Measurements from ENCODE around the gene UNKL. TPM values are rescaled to one million over a fixed set of nuclear protein-coding genes. Genes with fewer than 3 reads are reported as not detected.

Gene UNKL
- total RNA-seq, 2 donors from 2014 or later = 32.6 to 96.7 TPM

DNA sequence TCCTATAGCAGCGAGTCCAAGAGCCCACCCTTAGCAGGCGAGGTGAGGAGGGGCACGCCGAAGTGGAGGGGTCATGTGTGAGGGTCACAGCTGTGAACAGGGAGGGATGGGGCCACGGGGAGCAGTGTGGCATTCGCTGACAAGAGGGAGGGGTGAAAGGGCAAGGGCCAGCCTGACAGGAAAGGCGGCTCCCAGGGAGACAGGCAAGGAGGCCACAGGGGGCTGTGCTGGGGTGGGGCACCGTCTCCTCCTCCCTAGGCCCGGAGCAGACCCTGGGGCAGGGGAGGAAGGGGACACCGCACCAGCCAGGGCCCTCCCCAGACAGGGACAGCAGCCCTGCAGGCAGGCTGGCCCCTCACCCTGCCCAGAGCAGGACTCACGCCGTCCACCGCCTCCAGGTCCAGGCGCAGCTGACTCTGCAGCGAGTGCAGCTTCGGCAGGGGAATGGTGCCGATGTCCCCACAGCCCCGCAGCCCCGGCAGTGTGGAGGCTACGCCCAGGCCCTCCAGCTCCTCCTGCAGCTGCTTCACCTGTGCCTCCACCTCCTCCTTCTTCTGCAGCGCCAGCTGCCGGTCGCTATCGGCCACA, 47.7 kb downstream of the UNKL start:
- H3K9me3 ChIP-seq = no peaks in the 10 kb centered on the region
- intact Hi-C loops (cut with DNase I) = loop anchor here (10.0 kb wide), 1 partner anchor 62 kb away; the partner anchor contains the start of gene UBE2I
- DNase-seq (ENCODE audit: low spot score) = no peak
- H3K27me3 ChIP-seq (replicated peaks; ENCODE audit: insufficient read depth) = no peaks in the 10 kb centered on the region
- 75% methylated on average over 23 of the region's 24 CpGs for WGBS
- H3K36me3 ChIP-seq = peaks cover 5 to 10% of the 10 kb centered on the region in 2 donors
- no peak overlapping the region for H3K4me3 ChIP-seq
- TF ChIP-seq, protein P1, sequence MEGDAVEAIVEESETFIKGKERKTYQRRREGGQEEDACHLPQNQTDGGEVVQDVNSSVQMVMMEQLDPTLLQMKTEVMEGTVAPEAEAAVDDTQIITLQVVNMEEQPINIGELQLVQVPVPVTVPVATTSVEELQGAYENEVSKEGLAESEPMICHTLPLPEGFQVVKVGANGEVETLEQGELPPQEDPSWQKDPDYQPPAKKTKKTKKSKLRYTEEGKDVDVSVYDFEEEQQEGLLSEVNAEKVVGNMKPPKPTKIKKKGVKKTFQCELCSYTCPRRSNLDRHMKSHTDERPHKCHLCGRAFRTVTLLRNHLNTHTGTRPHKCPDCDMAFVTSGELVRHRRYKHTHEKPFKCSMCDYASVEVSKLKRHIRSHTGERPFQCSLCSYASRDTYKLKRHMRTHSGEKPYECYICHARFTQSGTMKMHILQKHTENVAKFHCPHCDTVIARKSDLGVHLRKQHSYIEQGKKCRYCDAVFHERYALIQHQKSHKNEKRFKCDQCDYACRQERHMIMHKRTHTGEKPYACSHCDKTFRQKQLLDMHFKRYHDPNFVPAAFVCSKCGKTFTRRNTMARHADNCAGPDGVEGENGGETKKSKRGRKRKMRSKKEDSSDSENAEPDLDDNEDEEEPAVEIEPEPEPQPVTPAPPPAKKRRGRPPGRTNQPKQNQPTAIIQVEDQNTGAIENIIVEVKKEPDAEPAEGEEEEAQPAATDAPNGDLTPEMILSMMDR (IDR thresholded peaks at IDR 0.05) = peak in 1 of 4 experiments; percentile 43
- no peak for TF ChIP-seq POLR2AphosphoS5 (IDR thresholded peaks at IDR 0.05)
- H3K27ac ChIP-seq = peak overlapping the region; percentile 67 to 77
- peaks cover 5% of the 10 kb centered on the region for H3K4me1 ChIP-seq (replicated peaks)

DNA sequence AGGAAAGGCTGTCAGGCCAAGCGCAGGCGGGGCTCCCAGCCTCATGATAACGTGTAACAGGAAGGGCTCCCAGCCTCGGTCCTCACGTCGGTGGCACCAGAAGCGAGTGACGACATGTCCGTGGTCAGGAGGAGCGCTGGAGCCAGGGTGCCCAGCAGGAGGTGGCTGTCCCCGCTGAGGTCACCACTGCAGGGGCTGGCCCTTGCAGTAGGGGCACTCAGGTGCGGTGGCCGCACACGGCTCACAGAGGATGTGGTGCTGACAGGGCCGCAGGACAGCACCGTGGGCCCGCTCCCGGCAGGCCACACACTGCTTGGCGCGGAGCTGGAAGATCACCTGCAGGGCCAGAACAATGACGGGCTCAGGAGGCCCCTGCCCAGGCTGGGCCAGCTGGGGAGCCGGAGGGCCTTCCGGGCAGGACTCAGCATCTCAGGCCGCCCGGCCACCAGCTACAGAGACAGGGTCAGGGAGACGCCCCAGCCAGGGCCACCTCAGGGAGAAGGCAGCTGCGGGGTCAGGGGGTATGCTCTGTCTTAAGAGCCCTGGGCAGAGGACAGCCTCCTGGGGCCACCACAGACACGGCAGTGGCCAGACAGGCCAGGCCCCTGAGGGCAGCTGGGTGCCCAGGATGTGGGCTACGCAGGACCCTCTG, 48.3 kb downstream of the UNKL start:
- Histone ChIP-seq H3K27ac (no peak overlapping the region), H3K9me3 (no peaks in the 10 kb centered on the region), H3K4me3 (no peak overlapping the region), H3K27me3 (replicated peaks; ENCODE audit: insufficient read depth) (no peaks in the 10 kb centered on the region), H3K36me3 (peaks cover 5 to 10% of the 10 kb centered on the region in 2 donors), H3K4me1 (replicated peaks) (peaks cover 5% of the 10 kb centered on the region)
- no peak for TF ChIP-seq POLR2A (IDR thresholded peaks at IDR 0.05)
- intact Hi-C loops (cut with DNase I) = loop anchor here (10.0 kb wide), 1 partner anchor 61 kb away; the partner anchor contains the start of gene UBE2I
- WGBS = 83% methylated on average over 22 of the region's 29 CpGs
- DNase-seq (ENCODE audit: low spot score) = no peak

DNA sequence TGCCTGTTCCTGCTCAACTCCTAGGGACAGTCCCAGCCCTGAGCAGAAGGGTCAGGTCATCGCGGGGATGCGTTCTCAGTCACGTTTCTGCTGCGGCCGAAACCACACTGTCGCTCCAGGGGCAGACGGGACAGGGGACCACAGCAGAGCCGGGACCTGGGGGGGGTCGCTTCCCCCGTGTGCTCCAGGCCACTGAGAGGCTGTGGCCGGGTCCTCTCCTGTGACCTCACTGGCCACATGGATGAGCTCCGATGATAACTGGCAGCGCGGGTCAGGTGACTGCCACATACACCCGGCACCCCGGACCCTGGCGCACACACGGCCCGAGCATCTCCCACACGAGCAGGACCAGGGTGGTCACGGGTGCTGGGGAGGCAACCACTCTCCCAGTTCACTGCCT, 50.0 kb downstream of the UNKL start:
- Histone ChIP-seq H3K27me3 (replicated peaks; ENCODE audit: insufficient read depth) (no peaks in the 10 kb centered on the region), H3K4me1 (replicated peaks) (peaks cover 5% of the 10 kb centered on the region), H3K36me3 (peaks cover 5 to 10% of the 10 kb centered on the region in 2 donors), H3K27ac (no peak overlapping the region), H3K9me3 (no peaks in the 10 kb centered on the region), H3K4me3 (no peak overlapping the region)
- DNase-seq (ENCODE audit: low spot score) = no peak
- intact Hi-C loops (cut with DNase I) = loop anchor here (10.0 kb wide), 1 partner anchor 60 kb away; the partner anchor contains the start of gene UBE2I
- WGBS = 92% methylated on average over 15 of the region's 22 CpGs
- TF ChIP-seq, protein P1 (IDR thresholded peaks at IDR 0.05) = no peak
- TF ChIP-seq POLR2AphosphoS5 (IDR thresholded peaks at IDR 0.05) (no peak), POLR2A (IDR thresholded peaks at IDR 0.05) (no peak)

DNA sequence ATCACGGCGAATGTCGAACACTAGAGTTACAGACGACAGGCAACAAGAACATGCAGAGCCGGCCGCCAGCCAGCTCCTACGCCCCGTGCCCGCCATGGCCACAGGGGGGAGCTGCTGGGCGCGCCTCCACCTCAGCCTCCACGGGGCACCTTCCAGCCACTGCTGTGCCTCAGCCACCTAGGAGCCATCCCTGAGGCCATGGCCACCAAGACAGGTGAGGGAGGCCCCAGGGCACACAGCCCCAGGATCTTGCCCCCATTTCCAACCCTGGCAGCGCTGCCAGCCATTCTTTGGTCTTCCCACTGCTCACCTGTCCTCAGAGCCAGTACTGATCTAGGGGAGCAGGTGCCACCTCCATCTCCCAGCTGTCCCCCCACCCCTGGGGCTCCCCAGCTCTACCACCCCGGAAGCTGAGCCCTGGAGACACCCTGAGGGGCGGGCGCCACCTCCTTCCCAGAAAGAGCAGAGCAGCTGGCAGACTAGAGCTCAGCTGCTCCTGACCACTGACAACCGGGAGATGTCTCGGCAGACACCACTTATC, 50.9 kb downstream of the UNKL start:
- no peaks in the 10 kb centered on the region for H3K9me3 ChIP-seq
- H3K4me1 ChIP-seq (replicated peaks) = peaks cover 5% of the 10 kb centered on the region
- WGBS = 44% methylated on average over 18 of the region's 18 CpGs
- no peaks in the 10 kb centered on the region for H3K27me3 ChIP-seq (replicated peaks; ENCODE audit: insufficient read depth)
- intact Hi-C loops (cut with DNase I) = loop anchor here (10.0 kb wide), 1 partner anchor 59 kb away; the partner anchor contains the start of gene UBE2I
- peaks cover 5 to 10% of the 10 kb centered on the region in 2 donors for H3K36me3 ChIP-seq
- no peak overlapping the region for H3K27ac ChIP-seq
- TF ChIP-seq POLR2A (IDR thresholded peaks at IDR 0.05) (no peak), POLR2AphosphoS5 (IDR thresholded peaks at IDR 0.05) (peak; percentile 46)
- TF ChIP-seq, protein P1 (IDR thresholded peaks at IDR 0.05) = peak; percentile 35 to 82 (median 62)
- no peak overlapping the region for H3K4me3 ChIP-seq
- peak; percentile 51 for DNase-seq (ENCODE audit: low spot score)

DNA sequence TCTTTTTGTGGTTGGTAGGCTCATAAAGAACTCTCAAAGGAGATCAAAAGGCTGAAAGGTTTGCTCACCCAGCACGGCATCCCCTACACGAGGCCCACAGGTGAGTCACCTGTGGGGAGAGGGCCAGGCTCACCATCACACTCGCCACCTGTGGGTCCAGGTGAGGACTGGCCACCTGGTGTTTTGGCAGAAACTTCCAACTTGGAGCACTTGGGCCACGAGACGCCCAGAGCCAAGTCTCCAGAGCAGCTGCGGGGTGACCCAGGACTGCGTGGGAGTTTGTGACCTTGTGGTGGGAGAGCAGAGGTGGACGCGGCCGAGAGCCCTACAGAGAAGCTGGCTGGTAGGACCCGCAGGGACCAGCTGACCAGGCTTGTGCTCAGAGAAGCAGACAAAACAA, 51.7 kb downstream of the UNKL start:
- no peak for DNase-seq (ENCODE audit: low spot score)
- TF ChIP-seq, protein P1 (IDR thresholded peaks at IDR 0.05) = no peak
- no peak for TF ChIP-seq POLR2AphosphoS5 (IDR thresholded peaks at IDR 0.05)
- TF ChIP-seq POLR2A (IDR thresholded peaks at IDR 0.05) = no peak
- Histone ChIP-seq H3K27ac (no peak overlapping the region), H3K4me1 (replicated peaks) (peaks cover 2% of the 10 kb centered on the region), H3K9me3 (no peaks in the 10 kb centered on the region), H3K4me3 (no peak overlapping the region), H3K36me3 (peaks cover 5 to 10% of the 10 kb centered on the region in 2 donors), H3K27me3 (replicated peaks; ENCODE audit: insufficient read depth) (no peaks in the 10 kb centered on the region)
- 86% methylated on average over 11 of the region's 11 CpGs for WGBS
- intact Hi-C loops (cut with DNase I) = loop anchor here (10.0 kb wide), 1 partner anchor 58 kb away; the partner anchor contains the start of gene UBE2I
